ENCODE measurements around the gene CRISP2.

Gene CRISP2

DNA sequence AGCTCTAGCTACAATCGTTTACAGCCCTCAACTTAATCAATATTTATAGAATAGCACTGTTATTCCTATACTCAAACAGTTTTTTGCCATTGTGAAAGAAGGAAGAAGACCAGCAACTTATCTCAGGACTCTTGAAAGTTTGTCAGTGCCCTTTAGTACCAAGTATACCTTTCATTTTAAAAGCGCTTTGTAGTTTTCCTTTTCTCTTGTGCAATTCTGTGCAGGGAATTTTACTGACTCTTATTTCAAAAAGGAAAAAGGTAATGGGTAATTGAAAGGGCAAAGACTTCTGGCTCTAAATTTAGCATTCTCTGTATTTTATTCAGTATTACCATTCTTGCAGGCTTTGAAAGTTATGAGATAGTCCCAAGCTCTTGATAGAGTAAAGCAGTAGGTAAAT lies 59.9 kb downstream of the CRISP2 start:
- DNase-seq = no peak

DNA sequence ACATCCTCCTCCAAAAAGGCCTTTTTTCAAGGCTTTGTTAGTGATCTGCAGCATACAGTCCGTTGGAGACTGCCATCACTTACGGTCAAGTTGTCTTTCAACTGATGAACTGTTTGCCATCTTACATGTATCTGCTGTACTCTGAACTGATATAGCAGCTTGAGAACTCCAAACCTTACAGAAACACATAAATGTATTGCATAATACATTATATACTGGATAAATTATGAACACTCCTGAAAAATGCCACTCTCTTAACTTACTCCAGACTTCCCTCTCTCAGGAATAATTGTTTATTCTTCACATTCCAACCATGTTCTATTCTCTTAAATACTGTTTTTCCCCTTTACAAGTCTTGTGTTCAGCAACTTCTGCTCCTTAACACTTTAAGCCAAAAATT lies 62.1 kb downstream of the CRISP2 start:
- no peak for DNase-seq

DNA sequence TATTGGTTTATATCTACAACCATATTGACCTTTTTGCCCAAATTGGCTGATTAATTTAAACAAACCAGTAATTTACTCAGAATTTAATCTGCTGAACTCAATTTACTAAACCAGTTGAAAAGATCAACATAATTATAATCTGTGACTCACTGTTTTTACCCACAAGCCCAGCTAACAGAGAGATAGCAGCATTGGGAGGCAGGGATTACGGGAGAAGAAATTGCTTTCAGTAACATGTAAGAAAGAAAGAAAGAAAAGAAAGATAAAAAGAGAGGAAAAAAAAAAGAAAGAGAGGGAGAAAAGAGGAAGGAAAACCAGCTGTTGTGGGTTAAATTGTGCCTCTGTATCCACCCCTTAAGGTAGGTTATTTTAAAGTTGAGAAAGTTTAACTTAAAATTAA lies 63.4 kb downstream of the CRISP2 start:
- DNase-seq = no peak

DNA sequence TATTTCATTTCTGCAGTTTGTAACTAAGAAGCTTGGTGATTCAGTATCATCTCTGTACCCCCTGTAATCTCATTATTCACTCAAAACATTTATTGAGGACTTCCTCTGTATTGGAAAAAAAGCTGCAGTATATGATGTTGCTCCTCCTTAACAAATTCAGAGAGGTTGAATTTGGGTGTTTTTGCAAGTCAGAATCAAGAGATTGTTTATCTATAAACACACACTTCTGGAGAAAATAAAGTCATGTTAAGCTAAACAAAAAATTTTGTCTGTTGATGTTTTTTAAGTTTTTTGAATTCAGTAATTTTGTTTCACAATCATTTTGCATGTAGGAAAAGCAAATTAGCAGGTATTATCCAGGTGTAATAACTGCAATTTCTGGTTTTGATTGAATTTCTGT lies 65.3 kb downstream of the CRISP2 start:
- no peak for DNase-seq

DNA sequence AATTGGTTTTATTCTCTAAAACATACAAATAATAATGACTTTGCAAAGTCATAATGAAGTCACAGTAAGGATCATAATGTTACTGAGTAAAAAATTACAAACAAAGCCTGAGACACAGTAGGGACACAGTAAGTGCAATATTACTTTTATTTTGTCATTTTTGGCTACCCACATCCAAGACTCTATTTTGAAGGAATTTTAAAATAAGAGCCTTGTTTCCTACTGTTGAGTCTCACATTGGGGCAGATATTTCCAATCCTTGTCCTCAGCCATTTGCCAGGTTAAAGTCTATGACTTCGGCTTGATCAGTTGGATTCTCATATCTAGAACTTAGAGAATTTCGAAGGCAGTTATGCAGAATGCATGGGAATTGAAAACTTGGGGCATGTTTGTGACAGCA lies 65.9 kb downstream of the CRISP2 start:
- DNase-seq = no peak

DNA sequence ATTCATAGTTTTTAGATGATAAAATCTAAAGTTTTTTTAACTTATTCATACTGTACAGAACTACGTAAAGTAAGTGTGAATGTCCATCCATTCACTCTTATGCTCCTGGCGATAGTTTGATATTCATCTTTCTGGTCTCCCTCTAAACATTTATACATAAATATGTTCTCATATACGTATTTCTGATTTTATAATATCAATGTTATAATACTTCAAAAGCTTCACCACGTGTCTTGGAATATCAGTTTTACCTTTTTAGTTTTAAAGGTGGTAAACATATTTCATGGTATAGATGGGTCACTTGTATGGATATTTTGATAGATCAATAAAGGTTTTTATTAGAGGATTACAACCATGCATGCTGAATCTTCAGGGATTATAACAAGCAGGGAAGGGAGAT lies 66.4 kb downstream of the CRISP2 start:
- DNase-seq = no peak

DNA sequence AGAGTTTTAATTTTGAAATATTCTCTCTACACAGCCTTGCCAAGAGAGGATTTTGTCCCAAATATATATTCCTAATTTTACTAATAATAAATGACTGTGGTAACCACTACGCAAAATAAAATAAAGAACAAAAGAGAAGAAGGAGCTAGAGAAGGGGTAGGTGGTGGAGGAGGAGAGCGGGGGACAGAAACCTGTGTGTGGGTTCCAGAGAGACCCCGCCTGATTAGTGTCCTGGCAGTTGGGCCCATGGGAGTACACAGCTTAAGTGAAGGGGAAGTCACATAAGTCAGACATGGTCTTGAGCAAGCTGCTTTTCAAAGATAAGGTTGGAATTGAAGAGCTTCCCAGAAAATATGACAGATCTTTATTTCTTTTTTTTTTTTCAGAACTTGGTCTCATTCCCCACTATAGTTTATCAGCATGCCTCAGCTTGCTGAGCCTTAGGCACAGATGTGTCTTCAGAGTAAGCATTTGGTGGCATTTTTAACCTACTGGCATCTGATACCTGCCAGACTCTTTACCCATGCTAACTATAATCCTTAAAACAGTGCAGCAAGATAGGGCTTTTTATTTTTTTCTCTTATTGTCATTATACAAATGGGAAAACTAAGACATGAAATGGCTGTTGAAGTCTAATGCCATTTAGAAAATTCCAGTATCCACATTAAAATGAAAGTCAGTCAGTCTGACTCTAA lies 67.1 kb downstream of the CRISP2 start:
- no peak for DNase-seq

DNA sequence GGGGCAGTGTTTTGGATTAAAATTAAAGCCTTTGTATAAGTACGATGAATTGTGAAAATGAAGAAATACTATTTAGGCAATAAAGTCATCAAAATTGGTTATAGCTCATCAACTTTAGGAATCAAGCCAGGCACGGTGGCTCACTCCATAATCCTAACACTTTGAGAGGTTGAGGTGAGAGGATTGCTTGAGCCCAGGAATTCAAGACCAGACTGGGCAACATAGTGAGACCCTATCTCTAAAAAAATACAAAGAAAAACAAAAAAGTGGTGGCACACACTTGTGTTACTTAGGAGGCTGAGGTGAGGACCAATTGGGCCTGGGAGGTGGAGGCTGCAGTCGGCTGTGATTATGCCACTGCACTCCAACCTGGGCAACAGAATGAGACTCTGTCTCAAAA lies 68.2 kb downstream of the CRISP2 start:
- DNase-seq = no peak

Measured in activated T-cell treated with anti-CD3 and anti-CD28 coated beads, Interleukin-2, amount 50 U/mL, for 48 hours (primary cell).